ENCODE results near the gene ARHGEF12.
"Not testable (repeated sequence)": the region's sequence is repeated elsewhere in the genome, so short reads cannot be mapped to it uniquely, and the experiment has no call there.

ARHGEF12 gene

DNA sequence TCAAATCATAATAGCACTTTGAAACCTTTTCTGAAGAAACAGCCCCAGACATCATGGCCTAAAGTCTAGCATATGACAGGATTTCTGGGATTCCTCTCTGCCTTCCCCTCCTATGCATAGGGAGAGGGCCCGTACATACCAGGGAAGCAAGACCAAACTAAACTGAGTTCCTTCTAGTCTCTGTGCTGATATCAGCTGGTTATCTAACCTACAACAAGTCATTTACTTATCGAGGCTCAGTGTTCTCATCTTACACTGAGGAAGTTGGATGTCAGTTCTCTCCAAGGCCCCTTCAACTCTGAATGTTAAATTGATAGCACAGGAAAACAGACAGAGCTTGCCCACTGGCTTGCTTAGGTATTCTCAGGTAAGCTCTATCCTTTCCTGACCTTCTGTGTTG lies 158.4 kb downstream of the ARHGEF12 start:
- no peak for DNase-seq (ENCODE audit: low read depth in 3 of 3)

DNA sequence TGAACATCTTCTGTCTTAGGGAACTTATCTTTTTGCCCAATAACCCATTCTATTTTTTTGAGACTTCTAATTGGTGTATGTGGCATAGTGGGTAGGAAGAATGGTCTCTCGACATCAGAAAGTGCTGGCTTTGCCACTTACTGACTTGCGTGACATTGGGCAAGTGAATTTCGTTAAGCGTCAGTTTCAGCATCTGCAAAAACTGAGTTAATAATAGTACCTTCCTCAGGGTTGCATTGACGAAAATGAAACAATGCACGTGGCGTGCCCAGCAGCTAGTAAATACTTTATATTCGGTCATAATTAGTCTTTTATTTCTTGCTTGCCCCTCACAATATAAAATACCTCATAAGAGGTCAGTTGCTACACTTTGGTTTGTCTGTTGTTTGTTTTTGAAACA lies 162.9 kb downstream of the ARHGEF12 start:
- DNase-seq (ENCODE audit: low read depth in 3 of 3): no peak

DNA sequence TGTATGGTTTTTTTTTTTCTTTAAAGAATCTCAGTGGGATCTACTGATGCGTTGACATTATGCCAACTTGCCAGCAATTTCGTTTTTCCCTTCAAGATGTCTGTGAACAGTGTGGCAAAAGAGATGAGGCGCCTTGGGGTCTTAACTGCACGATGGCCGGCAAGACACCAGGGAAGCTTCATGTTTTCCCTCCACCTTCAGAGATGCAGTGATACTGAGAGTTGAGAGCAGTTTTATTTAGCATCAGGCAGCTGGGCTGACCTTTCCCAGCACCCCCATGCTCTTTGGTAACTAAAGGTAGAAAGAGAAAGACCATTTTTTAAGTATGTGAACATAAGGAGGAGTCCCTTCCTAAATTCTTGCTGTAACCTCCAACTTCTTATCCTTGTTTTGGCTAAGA lies 163.6 kb downstream of the ARHGEF12 start:
- no peak for DNase-seq (ENCODE audit: low read depth in 3 of 3)

DNA sequence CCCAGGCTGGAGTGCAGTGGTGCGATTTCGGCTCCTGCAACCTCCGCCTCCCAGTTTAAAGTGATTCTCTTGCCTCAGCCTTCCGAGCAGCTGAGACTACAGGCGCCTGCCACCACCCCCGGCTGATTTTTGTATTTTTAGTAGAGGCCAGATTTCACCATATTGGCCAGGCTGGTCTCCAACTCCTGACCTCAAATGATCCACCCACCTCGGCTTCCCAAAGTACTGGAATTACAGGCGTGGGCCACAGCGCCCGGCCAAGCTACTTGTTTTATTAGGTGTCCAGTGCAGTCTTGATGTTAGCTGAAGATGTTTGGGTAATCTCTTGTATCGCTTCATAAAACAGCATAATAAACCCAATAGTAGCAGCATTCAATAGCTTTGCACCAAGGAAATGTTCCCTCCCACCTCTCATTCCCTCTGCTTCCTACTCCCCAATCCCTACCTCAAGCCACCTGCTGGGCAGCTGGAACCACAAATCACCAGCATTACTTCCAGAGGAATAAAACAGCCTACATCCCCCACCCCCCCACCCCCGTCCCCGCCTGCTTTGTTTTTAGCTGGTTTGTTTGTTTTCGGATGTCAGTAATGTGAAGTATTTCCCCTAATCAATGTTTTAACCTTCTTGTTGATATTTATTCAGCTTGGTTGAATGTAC lies 164.3 kb downstream of the ARHGEF12 start:
- DNase-seq (ENCODE audit: low read depth in 3 of 3): no peak

DNA sequence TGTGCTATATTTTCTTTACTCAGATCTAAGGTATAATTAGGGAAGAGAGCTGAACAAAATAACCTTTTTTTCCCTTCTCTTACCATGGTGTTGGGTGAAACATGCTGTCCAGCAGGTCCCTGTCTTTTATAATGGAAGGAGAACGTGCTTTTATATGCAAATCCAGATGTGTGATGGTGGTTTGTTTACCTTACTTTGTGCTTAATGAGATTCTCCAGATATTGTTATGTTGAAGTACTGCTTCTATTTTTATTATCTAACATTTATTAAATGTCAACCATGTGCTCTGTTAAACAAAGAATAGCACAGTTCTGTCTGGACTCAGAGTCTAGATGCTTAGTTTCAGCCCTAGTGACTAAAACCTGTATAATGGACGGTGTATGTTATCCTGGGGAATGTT lies 165.2 kb downstream of the ARHGEF12 start:
- no peak for DNase-seq (ENCODE audit: low read depth in 3 of 3)

DNA sequence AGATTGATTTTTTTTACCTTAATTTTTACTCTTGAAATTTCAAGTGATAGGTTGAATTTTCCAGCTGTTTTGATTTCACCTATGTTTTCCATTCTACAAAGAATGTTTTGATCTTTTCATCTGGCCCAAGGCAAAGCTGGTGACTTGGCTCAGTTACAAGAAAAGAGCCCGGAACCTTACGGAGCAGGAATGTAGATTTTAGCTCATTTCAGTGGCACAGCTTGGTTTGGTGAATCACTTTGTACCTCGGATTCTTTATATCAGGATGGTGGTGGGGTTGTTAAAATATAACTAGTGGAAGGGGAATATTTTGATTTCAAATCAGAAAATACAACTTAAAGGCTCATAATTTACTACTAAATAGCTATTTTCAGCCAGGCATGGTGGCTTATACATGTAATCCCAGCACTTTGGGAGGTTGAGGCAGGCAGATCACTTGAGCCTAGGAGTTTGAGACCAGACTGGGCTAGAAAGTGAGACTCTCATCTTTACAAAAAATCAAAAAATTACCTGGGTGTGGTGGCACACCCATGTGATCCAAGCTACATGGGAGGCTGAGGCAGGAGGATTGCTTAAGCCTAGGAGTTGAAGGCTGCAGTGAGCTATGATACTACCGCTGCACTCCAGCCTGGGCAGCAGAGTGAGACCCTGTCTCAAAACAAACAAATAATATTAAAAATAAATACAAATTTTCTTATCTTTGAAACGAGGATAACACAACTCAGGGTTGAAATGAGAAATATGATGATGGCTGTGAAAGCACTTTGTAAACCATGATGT lies 166.0 kb downstream of the ARHGEF12 start:
- no peak for DNase-seq (ENCODE audit: low read depth in 3 of 3)

DNA sequence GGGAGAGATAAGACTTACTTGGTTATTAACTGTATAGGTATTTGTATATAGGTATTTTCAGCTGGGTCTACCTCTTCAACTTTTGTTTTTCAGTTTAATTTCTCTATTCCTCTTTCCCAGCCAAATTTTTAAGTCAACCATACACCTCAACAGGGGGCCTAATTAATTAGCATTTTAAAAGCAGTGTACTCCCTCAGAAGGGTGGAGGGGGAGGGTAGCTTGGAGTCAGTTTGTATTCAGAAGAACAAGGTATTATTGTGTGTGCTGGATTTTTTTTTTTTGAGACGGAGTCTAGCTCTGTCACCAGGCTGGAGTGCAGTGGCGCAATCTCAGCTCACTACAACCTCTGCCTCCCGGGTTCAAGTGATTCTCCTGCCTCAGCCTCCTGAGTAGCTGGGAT lies 167.3 kb downstream of the ARHGEF12 start:
- DNase-seq (ENCODE audit: low read depth in 3 of 3): not testable (repeated sequence)

DNA sequence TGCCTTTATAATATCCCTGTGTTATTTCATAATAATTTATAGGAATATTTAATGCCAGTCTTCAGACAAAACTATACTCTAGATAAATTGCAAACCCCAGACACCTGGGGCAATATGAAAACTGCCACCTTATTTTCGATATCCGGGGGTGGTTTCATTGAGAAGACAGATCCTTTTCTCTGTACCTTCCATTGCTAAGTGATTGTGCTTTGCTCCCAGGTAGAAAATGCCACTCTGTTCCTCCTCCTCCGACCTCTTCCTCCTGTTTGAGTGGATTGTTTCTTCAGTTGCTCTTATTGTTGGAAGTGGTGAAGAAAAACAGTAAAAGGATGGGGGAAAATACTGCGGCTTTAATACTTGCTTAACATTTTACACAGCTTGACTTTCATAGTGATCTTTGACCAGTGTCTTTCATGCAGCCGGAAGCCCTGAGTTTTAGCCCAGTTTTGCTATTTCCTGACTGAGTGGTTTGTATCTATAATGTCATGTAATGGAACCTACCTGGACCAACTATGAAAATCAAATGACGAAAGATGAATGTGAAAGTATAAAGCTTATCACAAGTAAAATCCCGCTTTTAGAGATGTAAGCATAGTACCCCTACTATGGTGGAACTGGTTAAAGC lies 169.7 kb downstream of the ARHGEF12 start:
- DNase-seq (ENCODE audit: low read depth in 3 of 3): no peak

DNA sequence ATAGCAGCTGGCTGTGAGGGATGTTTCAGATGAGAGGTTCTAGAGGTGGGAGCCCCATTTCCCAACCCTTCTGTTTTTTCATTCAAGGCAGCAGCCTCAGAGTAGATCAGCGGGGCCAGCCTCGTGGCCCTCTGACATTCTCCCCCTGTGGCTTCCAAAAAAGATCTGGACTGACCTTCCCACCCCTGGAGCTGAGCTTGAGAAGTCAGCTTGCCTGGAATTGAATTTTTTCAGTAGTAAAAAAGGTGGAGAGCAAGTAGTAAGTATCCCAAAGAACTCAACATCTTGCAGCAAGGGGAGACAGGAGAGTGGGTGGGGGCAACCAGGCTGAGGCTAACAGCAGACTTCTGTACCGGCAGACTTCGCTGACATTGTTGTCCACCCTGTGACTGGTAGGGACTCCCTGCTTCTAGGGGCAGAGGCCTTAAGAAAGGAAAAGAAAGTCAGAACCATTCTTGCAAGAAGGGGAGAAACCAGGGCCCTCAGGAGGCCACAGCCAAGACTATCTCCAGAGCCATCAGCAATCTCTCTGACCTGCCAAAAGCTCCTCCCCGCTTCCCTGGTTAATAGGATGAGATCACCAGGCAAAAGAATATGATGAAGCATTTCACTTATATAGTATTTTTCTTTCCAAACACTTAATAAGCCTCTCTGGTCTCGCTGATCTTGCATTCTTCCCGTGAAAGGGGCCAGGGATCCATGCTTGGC lies 173.3 kb downstream of the ARHGEF12 start:
- no peak for DNase-seq (ENCODE audit: low read depth in 3 of 3)

DNA sequence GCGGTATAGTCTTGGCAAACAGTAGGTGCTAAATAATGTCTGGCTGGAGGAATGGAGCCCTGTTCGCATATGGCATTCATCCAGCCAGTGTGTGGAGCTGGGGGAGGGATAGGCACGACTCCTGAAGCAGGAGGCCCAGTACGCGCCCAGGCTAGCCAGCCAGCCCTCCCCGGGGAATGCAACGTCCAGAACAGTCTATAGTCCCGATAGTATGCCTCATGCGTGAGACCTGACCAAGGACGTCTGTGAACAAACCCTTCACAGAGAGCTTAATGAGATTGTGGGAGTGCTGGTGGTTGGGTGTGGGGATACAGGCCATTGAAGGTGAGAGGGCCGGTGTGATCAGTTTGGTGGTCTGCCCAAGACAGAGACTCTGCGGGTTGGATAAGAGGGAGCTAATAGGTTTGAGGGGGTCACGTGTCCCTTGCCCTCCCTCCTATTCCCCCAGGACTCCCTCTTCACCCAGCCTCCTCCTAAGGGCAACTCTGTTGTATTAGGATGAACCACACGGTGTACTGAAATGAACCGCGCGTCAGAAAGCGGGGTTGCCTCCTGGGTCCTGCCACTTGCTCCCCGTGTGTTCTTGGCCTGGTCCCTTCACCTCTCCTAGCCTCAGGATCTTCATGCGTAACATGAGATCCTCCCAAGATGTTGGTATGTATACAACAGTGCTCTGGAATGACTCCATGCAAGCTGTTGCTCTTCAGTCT lies 174.3 kb downstream of the ARHGEF12 start:
- no peak for DNase-seq (ENCODE audit: low read depth in 3 of 3)

DNA sequence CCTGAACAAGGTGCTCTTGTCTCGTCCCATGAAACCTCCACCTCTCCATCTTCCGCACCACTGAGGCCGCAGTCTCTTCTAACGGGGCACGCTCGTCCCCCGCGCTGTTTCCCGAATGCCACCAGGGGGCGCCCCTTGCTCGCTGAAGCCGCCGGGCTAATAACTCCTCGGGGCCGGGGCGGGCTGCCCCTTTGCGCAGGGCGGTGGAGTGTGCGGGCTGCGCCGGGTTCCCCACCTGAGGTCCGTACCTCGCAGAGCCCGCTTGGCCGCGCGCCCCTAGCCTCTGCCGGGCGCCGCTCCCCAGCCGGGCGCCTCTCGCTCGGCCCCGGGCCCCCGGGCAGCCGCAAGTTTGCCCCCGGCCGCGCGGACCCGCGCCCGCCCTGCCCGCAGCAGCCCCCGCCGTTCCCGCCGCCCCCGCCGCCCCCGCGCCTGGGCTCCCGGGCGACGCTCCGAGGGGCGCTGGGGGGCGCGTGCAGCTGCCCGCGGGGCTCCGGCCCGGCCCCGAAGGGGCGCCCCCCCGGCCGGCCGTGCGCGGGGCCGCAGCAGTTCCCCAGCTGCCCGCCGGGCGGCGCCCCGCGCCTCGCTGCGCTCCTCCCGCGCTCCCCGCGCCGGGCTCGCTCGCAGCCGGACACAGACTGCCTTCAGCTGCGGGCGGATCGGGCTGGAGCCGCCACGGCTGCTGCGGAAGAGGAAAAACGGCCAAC lies 175.1 kb downstream of the ARHGEF12 start, which contains the start of gene GRIK4:
GRIK4 (plus strand) TSS at position 633 of the 704 bp plus-strand sequence. CDS start 148,571 bp downstream, outside the sequence.
- DNase-seq (ENCODE audit: low read depth in 3 of 3): peak; percentile 59 to 75 (median 69)

DNA sequence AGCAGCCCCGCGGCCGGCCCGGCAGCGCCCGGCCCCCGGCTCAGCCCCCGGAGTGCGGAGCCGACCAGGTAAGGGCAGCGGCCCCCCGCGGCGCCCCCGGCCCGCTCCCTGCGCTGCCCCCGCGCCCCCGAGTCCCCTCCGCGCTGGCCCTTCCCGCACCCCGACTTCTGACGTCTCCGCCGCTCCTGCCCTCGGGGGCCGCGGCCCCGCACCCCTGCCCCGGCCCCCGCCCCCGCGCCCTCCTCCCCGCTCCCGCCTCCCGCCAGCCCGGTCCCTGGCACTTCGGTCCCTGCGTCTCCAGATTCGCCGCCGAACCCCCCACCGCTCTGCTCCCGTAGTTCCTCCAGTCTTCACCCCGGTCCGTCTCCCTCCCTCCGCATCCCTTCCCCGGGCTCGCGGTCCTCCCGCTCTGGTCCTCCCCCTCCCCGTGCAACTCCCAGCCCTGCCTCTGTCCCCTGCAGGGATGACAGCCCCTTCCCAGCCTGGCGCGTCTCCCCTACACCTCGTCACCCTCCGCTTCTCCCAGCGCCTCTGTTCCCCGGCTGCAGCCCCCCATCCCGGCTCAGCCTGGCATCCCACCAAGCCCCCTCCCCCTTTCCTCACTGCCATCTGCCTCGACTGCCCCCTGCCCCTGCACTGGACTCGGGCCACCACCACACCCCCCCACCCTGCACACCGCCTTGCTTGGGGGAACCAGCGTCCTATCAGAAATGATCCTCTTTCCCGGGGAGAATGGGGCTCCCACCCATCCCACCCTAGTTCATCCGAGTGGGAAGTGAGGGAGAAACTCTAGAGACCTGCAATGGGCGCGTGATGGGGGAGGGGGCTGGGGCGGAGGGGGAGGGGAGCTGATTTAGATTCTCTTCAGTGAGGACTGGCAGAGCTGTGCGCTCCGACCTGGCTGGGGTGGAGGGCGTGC lies 175.9 kb downstream of the ARHGEF12 start:
- DNase-seq (ENCODE audit: low read depth in 3 of 3): no peak

DNA sequence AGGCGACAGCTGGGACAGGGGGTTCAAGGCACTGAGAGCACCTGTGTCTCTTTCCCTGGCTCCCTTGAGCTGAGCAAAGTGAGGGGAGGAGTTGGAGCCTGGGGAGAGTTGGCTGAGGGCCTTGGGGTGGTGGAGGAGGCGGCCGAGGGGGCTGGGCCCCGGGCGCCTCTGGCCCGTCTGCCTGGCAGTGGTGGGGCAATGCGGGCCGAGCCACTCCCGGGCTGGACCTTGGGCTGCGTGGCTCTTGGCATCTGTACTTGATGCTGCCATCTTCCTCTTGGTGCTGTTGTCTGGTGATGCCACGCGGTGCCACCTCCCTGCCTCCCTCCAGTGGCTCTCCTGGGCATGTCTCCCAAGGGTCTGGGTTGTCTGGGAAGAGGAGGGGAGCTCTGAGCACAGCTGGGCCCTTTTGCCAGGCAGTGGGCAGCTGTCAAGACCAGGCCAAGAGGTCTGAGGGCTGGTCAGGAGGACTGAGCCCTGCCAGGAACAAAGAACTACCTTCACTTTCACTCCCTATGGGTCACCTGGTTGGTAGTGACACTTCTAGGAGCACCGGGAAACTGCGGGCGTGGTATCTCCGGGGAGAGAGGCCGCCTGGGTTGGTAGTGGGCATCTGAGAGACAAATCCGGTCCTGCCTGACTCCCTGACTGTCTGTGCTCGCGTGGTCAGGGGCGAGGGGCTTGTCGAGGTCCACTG lies 176.7 kb downstream of the ARHGEF12 start:
- no peak for DNase-seq (ENCODE audit: low read depth in 3 of 3)

DNA sequence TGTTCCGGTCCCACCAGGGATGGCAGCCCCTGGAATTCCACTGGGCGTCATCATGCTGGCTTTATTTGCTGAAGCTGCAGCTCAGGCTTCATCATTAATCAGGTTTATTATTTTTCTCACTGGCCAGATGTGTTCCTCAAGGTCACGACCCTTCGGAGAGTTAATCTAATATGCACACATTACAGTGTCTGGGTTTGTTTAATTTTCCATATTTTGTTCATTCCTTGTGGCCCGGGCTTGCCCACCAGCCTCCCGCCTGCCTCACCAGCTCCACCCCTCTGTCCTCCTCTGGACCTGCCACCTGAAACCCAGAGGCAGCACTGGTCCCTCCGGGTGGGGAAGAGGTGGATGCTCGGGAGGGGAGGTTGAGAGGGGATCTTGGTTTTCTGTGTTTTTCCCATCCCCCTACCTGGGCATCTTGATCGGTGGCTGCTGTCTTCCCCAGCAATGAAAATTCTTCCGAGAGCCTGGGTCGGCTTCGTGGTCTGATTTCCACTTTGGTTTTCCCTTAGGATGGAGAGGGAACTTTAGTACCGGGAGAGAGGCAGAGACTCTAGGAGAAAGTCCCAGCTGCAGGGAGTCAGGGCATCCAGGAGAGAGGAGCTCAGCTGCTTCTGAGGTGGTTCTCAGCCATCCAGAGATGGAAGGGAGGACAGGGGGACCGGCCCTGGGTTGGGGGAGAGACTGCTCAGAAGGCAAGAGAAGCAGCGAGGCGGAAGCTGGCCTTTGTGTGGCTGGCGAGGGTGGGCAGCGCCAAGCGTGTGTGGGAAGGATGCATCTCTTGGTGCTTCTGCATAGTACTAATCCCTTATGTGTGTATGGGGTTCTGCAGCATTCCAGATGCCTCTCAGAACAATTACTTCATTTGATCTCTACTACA lies 177.5 kb downstream of the ARHGEF12 start:
- no peak for DNase-seq (ENCODE audit: low read depth in 3 of 3)

DNA sequence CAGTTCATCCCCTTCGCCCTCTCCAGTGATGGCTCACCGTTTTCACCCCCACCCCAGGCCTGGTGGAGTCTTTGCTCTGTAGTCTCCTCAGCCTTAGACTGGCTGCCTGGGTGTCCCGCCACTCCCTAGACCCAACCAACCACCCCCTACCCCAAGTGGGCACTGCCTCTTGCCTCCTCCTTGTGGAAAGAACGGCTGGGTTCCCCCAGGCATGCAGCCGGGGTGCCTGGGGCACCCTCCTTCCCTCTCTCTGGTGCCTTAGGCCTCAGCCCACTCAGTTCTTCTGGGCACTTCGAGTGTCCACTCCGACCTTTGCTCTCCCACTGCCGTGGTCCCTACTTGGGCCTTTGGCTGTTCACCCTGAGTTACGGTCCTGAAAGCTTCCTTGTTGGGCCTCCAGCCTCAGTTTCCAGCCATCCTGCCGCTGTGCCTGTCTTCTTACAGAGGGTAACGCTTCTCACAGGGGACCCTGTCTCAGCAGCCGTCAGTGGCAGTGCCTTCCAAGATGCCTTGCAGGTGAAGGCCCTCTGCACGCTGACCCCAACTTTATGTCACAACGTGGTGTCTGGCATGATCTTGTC lies 178.4 kb downstream of the ARHGEF12 start:
- no peak for DNase-seq (ENCODE audit: low read depth in 3 of 3)

DNA sequence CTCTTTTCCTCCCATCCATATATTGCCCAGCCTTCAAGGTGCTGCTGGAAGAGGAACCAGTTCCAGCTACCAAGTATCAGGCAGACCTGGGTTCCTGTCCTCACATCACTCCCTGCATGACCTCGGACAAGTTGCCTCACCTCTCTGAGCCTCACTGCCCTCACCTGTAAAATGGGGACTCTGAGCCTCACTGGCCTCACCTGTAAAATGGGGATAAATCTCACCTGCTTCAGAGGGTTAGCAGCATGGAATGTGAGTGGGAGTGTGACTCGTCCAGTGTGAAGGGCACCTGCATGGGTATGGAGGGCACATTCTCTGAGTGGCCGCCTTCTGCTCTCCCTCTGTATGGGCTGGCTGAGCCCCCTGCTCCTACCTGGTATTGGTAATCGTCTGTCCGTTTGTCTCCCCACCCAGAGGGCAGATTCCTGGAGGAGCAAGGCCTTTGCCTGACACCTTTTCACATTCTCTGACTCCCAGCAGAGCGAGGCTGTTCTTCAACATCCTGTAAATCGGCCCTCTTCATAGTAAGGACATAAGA lies 179.0 kb downstream of the ARHGEF12 start:
- DNase-seq (ENCODE audit: low read depth in 3 of 3): no peak
